GM12864 (cell line): ENCODE results near the gene WDR62.
A peak's percentile ranks its signal among the peaks of the same experiment; 100 is the strongest.
"Not testable (repeated sequence)": the region's sequence is repeated elsewhere in the genome, so short reads cannot be mapped to it uniquely, and the experiment has no call there.

Source experiments
- DNase-seq: peaks from one replicate; pipeline ENCODE4 v3.0.0-alpha.2; 2011; ENCODE audit warnings: low read depth
- H3K4me3 ChIP-seq: 2 replicates; pipeline ENCODE4 v1.5.1; 2011; ENCODE audit warnings: mild to moderate bottlenecking, low read depth, low read length, control low read depth
- CTCF ChIP-seq: IDR thresholded peaks from 2 replicates; pipeline ENCODE4 v1.5.1; 2011; ENCODE audit warnings: low read depth, mild to moderate bottlenecking, moderate library complexity, low read length, control low read depth, inconsistent platforms; ENCODE audit errors: missing control alignments

The WDR62 gene

GRCh38 chr19:36116344-36116637, 61.6 kb downstream of the WDR62 start:
- H3K4me3 ChIP-seq, result peak overlapping the region; percentile 69
- TF ChIP-seq CTCF, result no peak
- DNase-seq, result no peak

DNA sequence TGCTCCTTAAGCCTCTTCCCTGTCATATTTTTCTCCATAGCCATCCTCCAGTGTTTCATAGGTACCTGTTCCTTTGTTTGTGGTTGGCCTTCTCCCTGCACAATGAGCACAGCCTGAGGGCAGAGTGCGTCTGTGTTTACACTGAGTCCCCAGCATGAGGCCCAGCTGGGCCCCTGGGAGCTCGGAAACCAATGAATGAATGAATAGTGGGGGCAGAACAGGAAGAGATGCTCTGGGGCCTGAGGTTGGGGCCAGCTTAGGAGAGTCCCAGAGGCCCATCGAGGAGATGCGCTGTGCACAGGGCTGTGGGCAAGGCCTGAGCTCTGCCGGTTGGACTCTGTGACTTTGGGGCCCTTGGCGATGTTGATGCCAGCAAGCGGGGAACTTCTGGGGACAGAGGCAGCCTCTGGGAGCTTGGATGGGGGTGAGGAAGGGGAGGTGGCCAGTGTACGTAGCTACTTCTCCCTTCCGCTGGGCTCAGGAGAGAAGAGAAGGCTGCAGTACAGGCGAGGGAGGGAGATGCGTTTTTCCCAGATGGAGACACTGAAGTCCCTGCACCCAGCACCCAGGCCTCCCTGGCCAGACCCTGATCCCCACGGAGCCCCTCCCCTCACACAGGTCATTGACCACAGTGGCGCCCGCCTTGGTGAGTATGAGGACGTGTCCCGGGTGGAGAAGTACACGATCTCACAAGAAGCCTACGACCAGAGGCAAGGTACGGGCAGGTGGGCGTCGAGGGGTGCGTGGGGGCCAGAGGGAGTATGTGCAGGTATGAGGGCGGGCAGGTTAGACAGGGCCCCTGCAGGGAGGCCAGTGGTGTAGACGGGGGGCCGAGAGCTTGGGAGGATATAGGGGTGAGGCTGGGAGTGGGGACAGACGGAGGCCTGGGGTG, 65.6 kb downstream of the WDR62 start:
- H3K4me3 ChIP-seq, result no peak overlapping the region
- no peak for DNase-seq
- no peak for TF ChIP-seq CTCF

DNA sequence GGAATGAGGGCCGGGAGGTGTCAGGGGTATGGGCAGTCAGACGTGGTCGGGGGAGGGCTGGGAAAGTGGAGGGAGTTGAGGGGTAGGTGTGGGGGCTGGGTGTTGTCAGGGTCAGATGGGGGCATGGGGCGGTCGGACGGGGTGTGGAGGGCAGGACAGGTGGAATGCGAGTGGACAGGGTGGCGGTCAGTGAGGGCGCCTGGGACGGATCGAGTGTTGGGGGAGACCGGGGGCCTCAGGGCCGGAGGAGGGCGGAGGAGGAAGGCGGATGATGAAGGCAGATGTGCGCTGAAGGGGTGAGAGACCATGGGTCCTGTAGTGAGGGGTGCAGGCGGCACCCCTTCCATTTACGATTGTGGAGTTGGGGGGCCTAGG, 66.3 kb downstream of the WDR62 start:
- no peak for TF ChIP-seq CTCF
- DNase-seq, result no peak
- no peak overlapping the region for H3K4me3 ChIP-seq

- no peak for DNase-seq
- no peak for TF ChIP-seq CTCF
- no peak overlapping the region for H3K4me3 ChIP-seq
Observed at GRCh38 chr19:36121486-36122124, 66.9 kb downstream of the WDR62 start.

GRCh38 chr19:36125557-36125956, 70.9 kb downstream of the WDR62 start:
- TF ChIP-seq CTCF, result no peak
- H3K4me3 ChIP-seq, result no peak overlapping the region
- no peak for DNase-seq

- no peak for DNase-seq
- peak overlapping the region; percentile 60 for H3K4me3 ChIP-seq
- TF ChIP-seq CTCF, result no peak
Observed at GRCh38 chr19:36128392-36128736, 73.7 kb downstream of the WDR62 start.

DNA sequence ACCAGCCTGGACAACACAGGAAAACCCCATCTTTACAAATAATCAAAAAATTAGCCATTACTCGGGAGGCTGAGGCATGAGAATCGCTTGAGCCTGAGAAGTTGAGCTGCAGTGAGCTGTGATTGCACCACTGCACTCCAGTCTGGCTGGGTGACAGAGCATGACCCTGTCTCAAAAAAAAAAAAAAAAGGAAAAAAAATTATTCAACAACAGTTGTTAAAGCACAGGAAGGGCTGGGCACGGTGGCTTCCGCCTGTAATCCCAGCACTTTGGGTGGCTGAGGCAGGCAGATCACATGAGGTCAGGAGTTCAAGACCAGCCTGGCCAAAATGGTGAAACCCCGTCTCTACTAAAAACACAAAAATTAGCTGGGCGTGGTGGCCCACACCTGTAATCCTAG, 76.5 kb downstream of the WDR62 start:
- not testable (repeated sequence) for H3K4me3 ChIP-seq, DNase-seq

DNA sequence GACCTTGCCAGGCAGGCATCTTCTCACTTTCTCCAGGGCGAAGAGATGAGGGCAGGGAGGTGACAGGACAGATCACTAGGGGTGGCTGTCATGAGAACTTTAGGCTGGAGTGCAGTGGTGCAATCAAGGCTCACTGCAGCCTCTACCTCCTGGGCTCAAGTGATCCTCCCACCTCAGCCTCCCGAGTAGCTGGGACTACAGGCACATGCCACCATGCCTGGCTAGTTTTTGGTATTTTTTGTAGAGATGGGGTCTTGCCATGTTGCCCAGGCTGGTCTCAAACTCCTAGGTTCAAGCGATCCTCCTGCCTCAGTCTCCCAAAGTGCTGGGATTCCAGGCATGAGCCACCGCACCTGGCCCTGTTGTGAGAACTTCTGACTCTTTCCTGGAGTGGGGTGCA, 80.2 kb downstream of the WDR62 start:
- not testable (repeated sequence) for DNase-seq, H3K4me3 ChIP-seq
